Vagina (tissue), 2 donors: ENCODE measurements around the gene EPS15.

Experiments
- POLR2A ChIP-seq, 2 donors: fragments of 450-650 bp; IDR thresholded peaks; one replicate each; pipeline ENCODE4 v1.6.1; 2017; ENCODE audit warnings: antibody characterized with exemption in 2 of 2, mild to moderate bottlenecking in 2 of 2, moderate library complexity in 2 of 2
- POLR2AphosphoS5 ChIP-seq, 2 donors: sonication (generic); formaldehyde crosslinking; IDR thresholded peaks; one replicate each; pipeline ENCODE4 v1.9.0; 2017; ENCODE audit warnings: antibody characterized with exemption in 2 of 2, mild to moderate bottlenecking in 2 of 2, low read depth in 1 of 2; ENCODE audit not compliant: insufficient read depth in 1 of 2
- TF ChIP-seq, protein P1 (sequence below), 3 experiments: fragments of 450-650 bp in 2 of 3; fragments of 200-600 bp in 1 of 3; sonication (generic) in 1 of 3; IDR thresholded peaks; one replicate each; pipeline ENCODE4 v1.5.1; 2017 to 2019; ENCODE audit warnings: antibody characterized with exemption in 3 of 3, mild to moderate bottlenecking in 2 of 3, moderate library complexity in 2 of 3

DNA sequence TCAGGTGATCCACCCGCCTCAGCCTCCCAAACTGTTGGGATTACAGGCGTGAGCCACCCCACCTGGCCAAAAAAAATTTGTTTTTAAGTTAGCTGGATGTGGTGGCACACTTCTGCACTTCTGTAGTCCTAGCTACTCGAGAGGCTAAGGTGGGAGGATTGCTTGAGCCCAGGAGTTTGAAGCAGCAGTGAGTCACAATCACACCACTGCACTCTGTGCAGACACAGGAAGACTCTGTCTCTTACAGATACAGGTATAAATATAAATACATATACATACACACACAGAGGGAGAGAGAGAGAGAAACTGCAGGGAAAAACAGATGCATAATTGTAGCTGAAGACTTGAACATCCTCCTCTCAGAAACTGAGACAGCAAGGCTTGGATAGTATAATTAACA is 34.8 kb upstream of the EPS15 start:
- TF ChIP-seq POLR2AphosphoS5 (IDR thresholded peaks at IDR 0.05; ENCODE audit: insufficient read depth in 1 of 2, low read depth in 1 of 2) (no peak), POLR2A (IDR thresholded peaks at IDR 0.05) (no peak)
- TF ChIP-seq, protein P1, sequence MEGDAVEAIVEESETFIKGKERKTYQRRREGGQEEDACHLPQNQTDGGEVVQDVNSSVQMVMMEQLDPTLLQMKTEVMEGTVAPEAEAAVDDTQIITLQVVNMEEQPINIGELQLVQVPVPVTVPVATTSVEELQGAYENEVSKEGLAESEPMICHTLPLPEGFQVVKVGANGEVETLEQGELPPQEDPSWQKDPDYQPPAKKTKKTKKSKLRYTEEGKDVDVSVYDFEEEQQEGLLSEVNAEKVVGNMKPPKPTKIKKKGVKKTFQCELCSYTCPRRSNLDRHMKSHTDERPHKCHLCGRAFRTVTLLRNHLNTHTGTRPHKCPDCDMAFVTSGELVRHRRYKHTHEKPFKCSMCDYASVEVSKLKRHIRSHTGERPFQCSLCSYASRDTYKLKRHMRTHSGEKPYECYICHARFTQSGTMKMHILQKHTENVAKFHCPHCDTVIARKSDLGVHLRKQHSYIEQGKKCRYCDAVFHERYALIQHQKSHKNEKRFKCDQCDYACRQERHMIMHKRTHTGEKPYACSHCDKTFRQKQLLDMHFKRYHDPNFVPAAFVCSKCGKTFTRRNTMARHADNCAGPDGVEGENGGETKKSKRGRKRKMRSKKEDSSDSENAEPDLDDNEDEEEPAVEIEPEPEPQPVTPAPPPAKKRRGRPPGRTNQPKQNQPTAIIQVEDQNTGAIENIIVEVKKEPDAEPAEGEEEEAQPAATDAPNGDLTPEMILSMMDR (IDR thresholded peaks at IDR 0.05) = no peak
